ENCODE measurements around the gene AHCTF1.

DNA sequence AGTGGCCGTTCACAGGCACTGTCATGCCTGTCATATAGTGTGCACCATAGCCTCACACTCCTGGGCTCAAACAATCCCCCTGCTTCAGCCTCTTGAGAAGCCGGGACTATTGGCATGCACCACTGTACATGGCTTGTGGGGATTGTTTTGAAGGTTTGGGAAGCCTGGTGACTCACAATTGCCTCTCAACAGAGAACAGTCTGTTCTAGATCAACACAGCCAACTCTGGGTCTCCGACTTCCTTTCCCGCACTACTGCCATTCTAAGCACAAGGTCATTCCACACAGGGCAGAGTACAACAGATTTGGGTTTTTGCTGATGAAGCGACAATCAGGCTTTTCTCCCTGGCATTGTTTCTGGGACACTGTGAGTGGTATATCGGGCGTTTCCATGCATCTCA lies 15.5 kb upstream of the AHCTF1 start:
- TF ChIP-seq, protein P1, sequence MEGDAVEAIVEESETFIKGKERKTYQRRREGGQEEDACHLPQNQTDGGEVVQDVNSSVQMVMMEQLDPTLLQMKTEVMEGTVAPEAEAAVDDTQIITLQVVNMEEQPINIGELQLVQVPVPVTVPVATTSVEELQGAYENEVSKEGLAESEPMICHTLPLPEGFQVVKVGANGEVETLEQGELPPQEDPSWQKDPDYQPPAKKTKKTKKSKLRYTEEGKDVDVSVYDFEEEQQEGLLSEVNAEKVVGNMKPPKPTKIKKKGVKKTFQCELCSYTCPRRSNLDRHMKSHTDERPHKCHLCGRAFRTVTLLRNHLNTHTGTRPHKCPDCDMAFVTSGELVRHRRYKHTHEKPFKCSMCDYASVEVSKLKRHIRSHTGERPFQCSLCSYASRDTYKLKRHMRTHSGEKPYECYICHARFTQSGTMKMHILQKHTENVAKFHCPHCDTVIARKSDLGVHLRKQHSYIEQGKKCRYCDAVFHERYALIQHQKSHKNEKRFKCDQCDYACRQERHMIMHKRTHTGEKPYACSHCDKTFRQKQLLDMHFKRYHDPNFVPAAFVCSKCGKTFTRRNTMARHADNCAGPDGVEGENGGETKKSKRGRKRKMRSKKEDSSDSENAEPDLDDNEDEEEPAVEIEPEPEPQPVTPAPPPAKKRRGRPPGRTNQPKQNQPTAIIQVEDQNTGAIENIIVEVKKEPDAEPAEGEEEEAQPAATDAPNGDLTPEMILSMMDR (IDR thresholded peaks at IDR 0.05 in 2 of 3, conservative IDR thresholded peaks at IDR 0.05 in 1 of 3; ENCODE audit: control insufficient read depth in 2 of 3, extremely low read depth in 1 of 3, insufficient read depth in 1 of 3, low read depth in 3 of 3, low read length in 3 of 3) = no peak
- TF ChIP-seq EP300 (IDR thresholded peaks at IDR 0.05; ENCODE audit: borderline replicate concordance in 1 of 2, control insufficient read depth in 1 of 2, low read depth in 2 of 2, low read length in 2 of 2) = no peak
- TF ChIP-seq NR2C2 (IDR thresholded peaks at IDR 0.05; ENCODE audit: borderline replicate concordance, control insufficient read depth, insufficient read length, low read depth) = no peak
- TF ChIP-seq TAF1 (IDR thresholded peaks at IDR 0.05; ENCODE audit: borderline replicate concordance, low read depth, low read length) = no peak
- no peak for TF ChIP-seq POLR2A (IDR thresholded peaks at IDR 0.05; ENCODE audit: low read depth, low read length)
- no peak for TF ChIP-seq CHD2 (IDR thresholded peaks at IDR 0.05; ENCODE audit: borderline replicate concordance, low read depth, low read length)
- no peak for TF ChIP-seq GABPA (IDR thresholded peaks at IDR 0.05; ENCODE audit: low read depth)
- TF ChIP-seq RCOR1 (conservative IDR thresholded peaks at IDR 0.05; ENCODE audit: low read depth, low read length) = no peak
- no peak for TF ChIP-seq EZH2 (IDR thresholded peaks at IDR 0.05; ENCODE audit: borderline replicate concordance, control insufficient read depth, low read depth, low read length)
- TF ChIP-seq, protein P2, sequence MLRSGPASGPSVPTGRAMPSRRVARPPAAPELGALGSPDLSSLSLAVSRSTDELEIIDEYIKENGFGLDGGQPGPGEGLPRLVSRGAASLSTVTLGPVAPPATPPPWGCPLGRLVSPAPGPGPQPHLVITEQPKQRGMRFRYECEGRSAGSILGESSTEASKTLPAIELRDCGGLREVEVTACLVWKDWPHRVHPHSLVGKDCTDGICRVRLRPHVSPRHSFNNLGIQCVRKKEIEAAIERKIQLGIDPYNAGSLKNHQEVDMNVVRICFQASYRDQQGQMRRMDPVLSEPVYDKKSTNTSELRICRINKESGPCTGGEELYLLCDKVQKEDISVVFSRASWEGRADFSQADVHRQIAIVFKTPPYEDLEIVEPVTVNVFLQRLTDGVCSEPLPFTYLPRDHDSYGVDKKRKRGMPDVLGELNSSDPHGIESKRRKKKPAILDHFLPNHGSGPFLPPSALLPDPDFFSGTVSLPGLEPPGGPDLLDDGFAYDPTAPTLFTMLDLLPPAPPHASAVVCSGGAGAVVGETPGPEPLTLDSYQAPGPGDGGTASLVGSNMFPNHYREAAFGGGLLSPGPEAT (IDR thresholded peaks at IDR 0.05; ENCODE audit: low read depth) = no peak
- TF ChIP-seq, protein P3, sequence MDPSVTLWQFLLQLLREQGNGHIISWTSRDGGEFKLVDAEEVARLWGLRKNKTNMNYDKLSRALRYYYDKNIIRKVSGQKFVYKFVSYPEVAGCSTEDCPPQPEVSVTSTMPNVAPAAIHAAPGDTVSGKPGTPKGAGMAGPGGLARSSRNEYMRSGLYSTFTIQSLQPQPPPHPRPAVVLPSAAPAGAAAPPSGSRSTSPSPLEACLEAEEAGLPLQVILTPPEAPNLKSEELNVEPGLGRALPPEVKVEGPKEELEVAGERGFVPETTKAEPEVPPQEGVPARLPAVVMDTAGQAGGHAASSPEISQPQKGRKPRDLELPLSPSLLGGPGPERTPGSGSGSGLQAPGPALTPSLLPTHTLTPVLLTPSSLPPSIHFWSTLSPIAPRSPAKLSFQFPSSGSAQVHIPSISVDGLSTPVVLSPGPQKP (IDR thresholded peaks at IDR 0.05; ENCODE audit: low read depth, low read length) = no peak
- TF ChIP-seq BMI1 (IDR thresholded peaks at IDR 0.05; ENCODE audit: borderline replicate concordance) = no peak
- TF ChIP-seq SP1 (IDR thresholded peaks at IDR 0.05; ENCODE audit: low read depth, low read length) = no peak
